ENCODE results near the gene MEN1. TPM values are rescaled to one million over a fixed set of nuclear protein-coding genes. Genes with fewer than 3 reads are reported as not detected.

The MEN1 gene
- total and polyA plus RNA-seq, 9 of the 15 experiments (the other 6 are each of a cell fraction or from before 2014, with no cell fraction given), result 3.4 to 57.2 (median 19.3) TPM

GRCh38 chr11:64777449-64778222, 32.7 kb downstream of the MEN1 start (continued):
- no peak for TF ChIP-seq ZNF655 (CRISPR knock-in tag; IDR thresholded peaks at IDR 0.05)
- TF ChIP-seq ZNF644 (tag; IDR thresholded peaks at IDR 0.05; ENCODE audit: low read depth), result no peak
- no peak for TF ChIP-seq DACH1 (IDR thresholded peaks at IDR 0.05; ENCODE audit: partially characterized antibody)
- TF ChIP-seq MIER1 (IDR thresholded peaks at IDR 0.05; ENCODE audit: low read depth), result no peak
- peak; percentile 21; the same call in 1 of the 2 replicates for TF ChIP-seq ATF7 (IDR thresholded peaks at IDR 0.05)
- 0 out of 2 replicates have a peak, but pooled peaks have one; percentile 58 for TF ChIP-seq ETS1 (conservative IDR thresholded peaks at IDR 0.05; ENCODE audit: control insufficient read depth, low read depth, low read length)
- TF ChIP-seq STAG1 (CRISPR knock-in tag; IDR thresholded peaks at IDR 0.05; ENCODE audit: borderline replicate concordance), result no peak
- no peak for TF ChIP-seq ZNF384 (IDR thresholded peaks at IDR 0.05; ENCODE audit: low read depth, low read length)
- no peak for TF ChIP-seq KDM2B (CRISPR knock-in tag; IDR thresholded peaks at IDR 0.05)
- no peak for TF ChIP-seq PRDM10 (IDR thresholded peaks at IDR 0.05; ENCODE audit: partially characterized antibody)
- TF ChIP-seq ZNF511 (CRISPR knock-in tag; IDR thresholded peaks at IDR 0.05), result peak; percentile 63; the same call in 1 of the 2 replicates
- no peak for TF ChIP-seq POLR2H (tag; IDR thresholded peaks at IDR 0.05; ENCODE audit: low read depth)
- peak; percentile 62 to 66; a peak in 1 of 4 replicates for TF ChIP-seq SIN3A (IDR thresholded peaks at IDR 0.05; ENCODE audit: borderline replicate concordance in 2 of 2, control insufficient read depth in 1 of 2, low read depth in 2 of 2, low read length in 2 of 2)
- TF ChIP-seq ZNF778 (CRISPR knock-in tag; IDR thresholded peaks at IDR 0.05), result no peak
- no peak for TF ChIP-seq DLX4 (CRISPR knock-in tag; IDR thresholded peaks at IDR 0.05)
- TF ChIP-seq TCFL5 (CRISPR knock-in tag; conservative IDR thresholded peaks at IDR 0.05), result no peak
- TF ChIP-seq NBN (IDR thresholded peaks at IDR 0.05; ENCODE audit: low read depth), result no peak
